ENCODE measurements around the gene STPG3. TPM values are rescaled to one million over a fixed set of nuclear protein-coding genes. Genes with fewer than 3 reads are reported as not detected.

The STPG3 gene
- total RNA-seq, 1 donor from 2014 or later = 0.31 TPM

- Mint-ChIP-seq H3K27ac (no peak overlapping the region), H3K4me1 (ENCODE audit: unreplicated experiment) (peaks cover 9% of the 10 kb centered on the region), H3K9me3 (no peaks in the 10 kb centered on the region), H3K36me3 (no peaks in the 10 kb centered on the region), H3K4me3 (no peak overlapping the region), H3K27me3 (no peaks in the 10 kb centered on the region)
- no peak for TF ChIP-seq CTCF (conservative IDR thresholded peaks at IDR 0.05)
- DNase-seq (ENCODE audit: extremely low spot score, unreplicated experiment) = no peak
Observed at GRCh38 chr9:137250329-137251193, 525 bp upstream of the STPG3 start.

- no peak overlapping the region for H3K27ac Mint-ChIP-seq
- no peaks in the 10 kb centered on the region for H3K36me3 Mint-ChIP-seq
- no peak overlapping the region for H3K4me3 Mint-ChIP-seq
- no peak for TF ChIP-seq CTCF (conservative IDR thresholded peaks at IDR 0.05)
- peaks cover 9% of the 10 kb centered on the region for H3K4me1 Mint-ChIP-seq (ENCODE audit: unreplicated experiment)
- H3K27me3 Mint-ChIP-seq = no peaks in the 10 kb centered on the region
- H3K9me3 Mint-ChIP-seq = no peaks in the 10 kb centered on the region
- no peak for DNase-seq (ENCODE audit: extremely low spot score, unreplicated experiment)
Observed at GRCh38 chr9:137251490-137252268, 593 bp downstream of the STPG3 start.

- peaks cover 4% of the 10 kb centered on the region for H3K4me1 Mint-ChIP-seq (ENCODE audit: unreplicated experiment)
- H3K36me3 Mint-ChIP-seq = no peaks in the 10 kb centered on the region
- H3K9me3 Mint-ChIP-seq = no peaks in the 10 kb centered on the region
- H3K27ac Mint-ChIP-seq = no peak overlapping the region
- no peak for TF ChIP-seq CTCF (conservative IDR thresholded peaks at IDR 0.05)
- peak overlapping the region; percentile 44 for H3K4me3 Mint-ChIP-seq
- no peaks in the 10 kb centered on the region for H3K27me3 Mint-ChIP-seq
- DNase-seq (ENCODE audit: extremely low spot score, unreplicated experiment) = no peak
Observed at GRCh38 chr9:137252555-137253506, 1.7 kb downstream of the STPG3 start.

GRCh38 chr9:137253717-137254623, 2.9 kb downstream of the STPG3 start:
- Mint-ChIP-seq H3K27me3 (no peaks in the 10 kb centered on the region), H3K9me3 (no peaks in the 10 kb centered on the region), H3K4me1 (ENCODE audit: unreplicated experiment) (peaks cover 4% of the 10 kb centered on the region), H3K4me3 (peak overlapping the region; percentile 91), H3K36me3 (no peaks in the 10 kb centered on the region), H3K27ac (peak overlapping the region; percentile 89)
- DNase-seq (ENCODE audit: extremely low spot score, unreplicated experiment) = no peak
- no peak for TF ChIP-seq CTCF (conservative IDR thresholded peaks at IDR 0.05)

All from type B pancreatic cell (in vitro differentiated cells).